PC-9 (cell line): ENCODE data around the gene RASD2.

Experiments
- CTCF ChIP-seq: fragments of 200-600 bp; sonication (generic); conservative IDR thresholded peaks from 2 replicates; pipeline ENCODE4 v1.6.1; 2017; ENCODE audit warnings: mixed run types, antibody characterized with exemption, mild to moderate bottlenecking, moderate library complexity
- EZH2 ChIP-seq: fragments of 200-600 bp; sonication (generic); IDR thresholded peaks from 2 replicates; pipeline ENCODE4 v1.8.0; 2017; ENCODE audit warnings: antibody characterized with exemption, low read depth

- TF ChIP-seq CTCF (no peak), EZH2 (no peak)
Measured at GRCh38 chr22:35601743-35602615, 61.3 kb downstream of the RASD2 start.
